Measurements from ENCODE around the gene ANOS1. TPM values are rescaled to one million over a fixed set of nuclear protein-coding genes. Genes with fewer than 3 reads are reported as not detected.

Gene ANOS1
- total RNA-seq, 6 donors from 2014 or later: 16.8 to 118 (median 66.6) TPM

DNA sequence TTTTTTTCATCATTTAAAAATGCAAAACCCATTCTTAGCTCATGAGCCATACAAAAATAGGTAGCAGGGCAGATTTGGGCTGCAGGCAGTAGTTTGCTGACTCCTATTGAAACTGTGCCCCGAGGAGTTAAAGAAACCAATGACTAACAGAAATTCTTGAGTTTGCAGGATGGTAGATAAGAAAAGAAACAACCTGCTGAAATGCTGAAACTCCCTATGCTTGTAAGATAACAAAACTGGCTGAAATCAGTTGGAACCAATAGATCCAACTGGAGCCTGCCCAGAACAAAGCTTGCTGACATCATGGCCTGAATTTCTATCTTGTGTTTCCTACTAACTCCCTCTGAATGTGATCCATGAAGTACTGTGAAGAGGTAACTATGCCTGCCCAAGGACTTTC is 68.6 kb downstream of the ANOS1 start:
- ATAC-seq (ENCODE audit: low FRiP score in 2 of 2): no peak
- Histone ChIP-seq H3K27me3 (no peaks in the 10 kb centered on the region), H3K36me3 (no peaks in the 10 kb centered on the region), H3K9me3 (no peaks in the 10 kb centered on the region), H3K27ac (no peak overlapping the region), H3K4me1 (no peaks in the 10 kb centered on the region), H3K4me3 (no peak overlapping the region)
- WGBS, 2 donors: 20 to 50% methylated on average over 1 of the region's 1 CpG
- no peak for DNase-seq
- TF ChIP-seq EP300 (IDR thresholded peaks at IDR 0.05) (no peak), POLR2A (IDR thresholded peaks at IDR 0.05) (no peak), POLR2AphosphoS5 (IDR thresholded peaks at IDR 0.05) (no peak)
- TF ChIP-seq, protein P1, sequence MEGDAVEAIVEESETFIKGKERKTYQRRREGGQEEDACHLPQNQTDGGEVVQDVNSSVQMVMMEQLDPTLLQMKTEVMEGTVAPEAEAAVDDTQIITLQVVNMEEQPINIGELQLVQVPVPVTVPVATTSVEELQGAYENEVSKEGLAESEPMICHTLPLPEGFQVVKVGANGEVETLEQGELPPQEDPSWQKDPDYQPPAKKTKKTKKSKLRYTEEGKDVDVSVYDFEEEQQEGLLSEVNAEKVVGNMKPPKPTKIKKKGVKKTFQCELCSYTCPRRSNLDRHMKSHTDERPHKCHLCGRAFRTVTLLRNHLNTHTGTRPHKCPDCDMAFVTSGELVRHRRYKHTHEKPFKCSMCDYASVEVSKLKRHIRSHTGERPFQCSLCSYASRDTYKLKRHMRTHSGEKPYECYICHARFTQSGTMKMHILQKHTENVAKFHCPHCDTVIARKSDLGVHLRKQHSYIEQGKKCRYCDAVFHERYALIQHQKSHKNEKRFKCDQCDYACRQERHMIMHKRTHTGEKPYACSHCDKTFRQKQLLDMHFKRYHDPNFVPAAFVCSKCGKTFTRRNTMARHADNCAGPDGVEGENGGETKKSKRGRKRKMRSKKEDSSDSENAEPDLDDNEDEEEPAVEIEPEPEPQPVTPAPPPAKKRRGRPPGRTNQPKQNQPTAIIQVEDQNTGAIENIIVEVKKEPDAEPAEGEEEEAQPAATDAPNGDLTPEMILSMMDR (IDR thresholded peaks at IDR 0.05): no peak

DNA sequence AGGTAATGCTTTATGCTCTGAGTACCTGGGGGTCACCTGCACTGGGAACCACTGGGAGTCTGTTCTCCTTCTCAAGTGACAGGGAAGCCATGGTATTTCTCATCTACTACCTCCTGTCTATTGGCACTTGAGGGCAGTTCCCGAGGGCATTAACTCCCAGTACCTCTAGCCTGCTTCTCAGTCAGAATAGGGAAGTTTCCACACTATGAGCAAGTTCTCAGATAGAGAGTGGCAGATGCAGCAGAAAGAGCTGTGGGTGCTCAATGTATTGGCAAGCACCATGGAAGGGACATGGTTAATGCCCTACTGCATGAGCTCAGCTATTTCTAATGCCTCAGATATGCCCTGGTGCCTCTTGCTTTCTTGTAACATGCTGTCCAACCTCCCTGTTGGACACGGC is 74.1 kb downstream of the ANOS1 start:
- no peak overlapping the region for H3K4me3 ChIP-seq
- no peak for DNase-seq
- no peak for ATAC-seq (ENCODE audit: low FRiP score in 2 of 2)
- H3K9me3 ChIP-seq: no peaks in the 10 kb centered on the region
- no peak for TF ChIP-seq EP300 (IDR thresholded peaks at IDR 0.05)
- TF ChIP-seq POLR2A (IDR thresholded peaks at IDR 0.05): no peak
- TF ChIP-seq, protein P1 (IDR thresholded peaks at IDR 0.05): no peak
- no peak for TF ChIP-seq POLR2AphosphoS5 (IDR thresholded peaks at IDR 0.05)
- 62 to 82% methylated on average over 2 of the region's 2 CpGs for WGBS, 2 donors
- no peaks in the 10 kb centered on the region for H3K36me3 ChIP-seq
- no peak overlapping the region for H3K27ac ChIP-seq
- no peaks in the 10 kb centered on the region for H3K27me3 ChIP-seq
- H3K4me1 ChIP-seq: no peaks in the 10 kb centered on the region

DNA sequence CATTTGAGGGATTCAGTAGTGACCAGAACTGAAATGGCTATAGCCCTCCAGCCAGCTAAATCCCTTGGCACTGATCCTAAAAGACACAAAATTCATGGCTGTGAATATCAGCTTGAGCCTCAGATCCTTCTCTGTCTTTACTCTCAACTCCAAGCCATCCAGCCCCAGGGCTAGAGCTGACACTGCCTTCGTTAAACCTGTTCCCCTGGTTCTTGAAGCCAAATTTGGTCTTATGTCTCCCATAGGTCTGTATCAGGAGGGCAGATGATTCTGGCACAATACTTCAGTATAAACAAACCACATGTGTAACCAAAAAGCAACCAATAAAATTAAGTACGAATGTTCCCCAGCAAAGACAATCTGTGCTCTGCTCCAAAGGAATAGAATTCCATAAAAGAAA is 78.0 kb downstream of the ANOS1 start:
- Histone ChIP-seq H3K4me1 (no peaks in the 10 kb centered on the region), H3K4me3 (no peak overlapping the region), H3K27me3 (no peaks in the 10 kb centered on the region), H3K27ac (no peak overlapping the region), H3K9me3 (no peaks in the 10 kb centered on the region), H3K36me3 (no peaks in the 10 kb centered on the region)
- TF ChIP-seq POLR2AphosphoS5 (IDR thresholded peaks at IDR 0.05) (no peak), EP300 (IDR thresholded peaks at IDR 0.05) (no peak), POLR2A (IDR thresholded peaks at IDR 0.05) (no peak)
- TF ChIP-seq, protein P1 (IDR thresholded peaks at IDR 0.05): no peak
- 67 to 79% methylated on average over 2 of the region's 2 CpGs for WGBS, 2 donors
- ATAC-seq (ENCODE audit: low FRiP score in 2 of 2) (no peak), DNase-seq (no peak)

DNA sequence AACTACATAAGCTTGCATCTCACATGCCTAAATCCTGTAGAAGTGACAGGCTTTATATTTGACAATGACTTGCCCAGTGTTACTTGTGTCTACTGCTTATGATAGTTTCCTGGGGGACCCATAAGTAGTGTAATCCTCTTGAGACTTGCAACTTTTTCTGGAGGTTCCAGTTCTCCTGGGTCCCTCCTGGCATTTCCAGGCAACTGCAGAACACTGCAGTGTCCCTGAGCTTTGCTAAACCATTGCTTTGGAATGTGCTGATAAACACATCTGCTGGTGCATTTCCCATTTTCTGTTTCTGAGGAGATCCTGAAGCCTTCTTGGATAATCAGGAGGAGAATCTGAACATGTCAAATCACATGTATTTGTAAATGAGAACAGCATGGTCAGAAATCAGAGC is 82.0 kb downstream of the ANOS1 start:
- no peak overlapping the region for H3K4me3 ChIP-seq
- no peaks in the 10 kb centered on the region for H3K9me3 ChIP-seq
- no peaks in the 10 kb centered on the region for H3K4me1 ChIP-seq
- ATAC-seq (ENCODE audit: low FRiP score in 2 of 2) (no peak), DNase-seq (no peak)
- TF ChIP-seq EP300 (IDR thresholded peaks at IDR 0.05) (no peak), POLR2A (IDR thresholded peaks at IDR 0.05) (no peak), POLR2AphosphoS5 (IDR thresholded peaks at IDR 0.05) (no peak)
- TF ChIP-seq, protein P1 (IDR thresholded peaks at IDR 0.05): no peak
- no peak overlapping the region for H3K27ac ChIP-seq
- no peaks in the 10 kb centered on the region for H3K36me3 ChIP-seq
- H3K27me3 ChIP-seq: no peaks in the 10 kb centered on the region

DNA sequence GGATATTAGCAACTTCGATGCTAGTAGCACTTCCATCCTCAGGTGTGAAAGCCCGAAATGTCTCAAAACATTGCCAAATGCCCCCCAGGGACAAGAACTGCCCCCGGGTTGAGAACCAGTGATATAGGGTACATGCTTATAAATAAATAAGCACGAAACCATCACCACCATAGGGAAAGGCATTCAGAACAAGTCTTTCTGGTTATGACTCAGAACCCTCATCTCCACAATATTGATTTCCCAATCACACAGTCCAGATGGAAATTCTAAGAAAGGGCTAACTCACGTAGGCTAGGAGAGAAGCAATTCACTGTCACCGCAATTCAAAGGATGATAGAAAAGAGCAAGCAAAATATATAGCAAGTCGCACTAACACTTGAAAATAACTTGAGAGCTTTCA is 84.8 kb downstream of the ANOS1 start:
- H3K27ac ChIP-seq: no peak overlapping the region
- no peak for TF ChIP-seq POLR2AphosphoS5 (IDR thresholded peaks at IDR 0.05)
- no peak for TF ChIP-seq POLR2A (IDR thresholded peaks at IDR 0.05)
- TF ChIP-seq, protein P1 (IDR thresholded peaks at IDR 0.05): no peak
- no peak for TF ChIP-seq EP300 (IDR thresholded peaks at IDR 0.05)
- no peaks in the 10 kb centered on the region for H3K4me1 ChIP-seq
- no peaks in the 10 kb centered on the region for H3K36me3 ChIP-seq
- no peaks in the 10 kb centered on the region for H3K9me3 ChIP-seq
- DNase-seq (no peak), ATAC-seq (ENCODE audit: low FRiP score in 2 of 2) (no peak)
- no peak overlapping the region for H3K4me3 ChIP-seq
- WGBS, 2 donors: 69% methylated on average over 7 of the region's 7 CpGs
- H3K27me3 ChIP-seq: no peaks in the 10 kb centered on the region
